Measurements from ENCODE around the gene GOSR2. TPM values are rescaled to one million over a fixed set of nuclear protein-coding genes. Genes with fewer than 3 reads are reported as not detected.

Gene GOSR2
- total and polyA plus RNA-seq, 3 donors from 2014 or later: 72.2 to 92.8 (median 92.4) TPM

DNA sequence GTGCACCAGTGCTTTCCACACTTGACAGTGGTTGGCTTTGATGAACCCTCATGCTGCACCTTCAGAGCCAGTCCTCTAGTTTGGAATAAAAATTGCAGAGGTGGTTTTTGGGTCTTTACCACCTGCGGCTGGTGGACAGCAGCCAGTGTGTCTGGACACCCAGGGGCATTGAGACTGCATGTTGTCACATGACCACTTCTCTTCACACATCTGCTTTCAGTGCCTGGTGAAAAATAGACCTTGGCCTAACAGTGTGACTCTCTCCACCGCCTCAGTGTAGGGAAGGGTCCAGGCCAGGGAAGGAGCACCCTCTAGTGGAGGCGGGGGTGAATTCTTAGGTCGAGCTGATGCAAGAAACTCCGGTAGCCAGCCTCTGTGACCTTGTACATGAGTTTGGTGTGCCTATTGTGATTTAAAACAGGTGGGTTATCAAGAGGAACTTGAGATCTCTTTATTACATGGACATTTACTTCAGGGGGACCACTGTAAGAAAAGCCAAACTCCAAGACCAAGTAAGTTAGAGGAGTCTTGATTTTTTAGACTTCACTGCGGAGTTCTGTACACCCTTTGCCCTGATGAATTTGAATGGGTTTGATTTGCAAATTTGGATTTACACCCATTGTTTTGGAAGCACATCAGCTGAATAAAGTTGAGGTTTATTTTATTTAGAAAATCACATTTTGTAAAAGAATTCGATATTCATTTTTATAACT, 17.9 kb downstream of the GOSR2 start:
- no peaks in the 10 kb centered on the region for H3K36me3 ChIP-seq (ENCODE audit: low read depth, missing control alignments)
- WGBS, 2 donors: 45 to 60% methylated on average over 6 to 7 of the region's 7 CpGs
- intact Hi-C loops (cut with DNase I; ENCODE audit: low total_unique reads): no loop called here

DNA sequence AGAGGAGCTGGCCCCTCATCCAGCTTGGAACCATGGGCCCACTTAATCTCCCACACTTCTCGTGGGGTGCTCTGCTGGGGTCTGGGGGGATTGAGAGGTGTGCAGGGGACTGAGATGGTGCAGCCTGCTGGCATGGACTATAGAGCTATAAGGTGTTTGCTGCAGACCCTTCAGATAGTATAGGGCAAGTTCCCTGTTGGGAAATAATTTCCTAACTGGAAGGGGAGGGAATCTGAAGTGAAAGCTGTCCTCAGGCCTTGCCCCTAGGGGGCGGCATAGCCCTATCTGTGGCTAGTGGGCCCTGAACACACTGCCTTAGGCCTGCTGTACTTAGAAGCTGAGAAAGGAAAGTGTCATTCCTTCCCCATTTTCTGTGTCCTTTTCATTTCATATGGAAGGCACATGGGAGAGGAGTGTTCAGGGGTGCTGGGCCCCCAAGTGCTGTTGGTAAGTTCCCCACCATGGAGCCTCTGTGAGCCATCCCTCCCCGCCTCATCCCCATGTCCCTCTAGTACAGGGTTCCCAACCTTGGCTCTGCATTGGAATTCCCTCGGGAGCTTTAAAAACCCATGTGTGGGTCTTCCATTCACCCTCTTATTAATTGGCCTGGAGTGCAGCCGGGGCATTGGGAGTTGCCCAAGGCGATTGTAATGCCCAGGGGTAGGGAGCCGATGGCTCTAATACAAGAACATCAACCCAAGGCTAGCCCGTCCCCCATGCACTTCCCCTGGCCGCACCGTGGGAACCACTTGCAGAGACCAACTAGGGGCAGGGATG, 19.7 kb downstream of the GOSR2 start:
- peak; percentile 77 for DNase-seq
- intact Hi-C loops (cut with DNase I; ENCODE audit: low total_unique reads): no loop called here
- Histone ChIP-seq H3K4me1 (peaks cover 14% of the 10 kb centered on the region), H3K4me3 (no peak overlapping the region), H3K9me3 (no peaks in the 10 kb centered on the region), H3K36me3 (ENCODE audit: low read depth, missing control alignments) (no peaks in the 10 kb centered on the region), H3K27me3 (no peaks in the 10 kb centered on the region), H3K27ac (no peak overlapping the region)
- TF ChIP-seq, protein P1, sequence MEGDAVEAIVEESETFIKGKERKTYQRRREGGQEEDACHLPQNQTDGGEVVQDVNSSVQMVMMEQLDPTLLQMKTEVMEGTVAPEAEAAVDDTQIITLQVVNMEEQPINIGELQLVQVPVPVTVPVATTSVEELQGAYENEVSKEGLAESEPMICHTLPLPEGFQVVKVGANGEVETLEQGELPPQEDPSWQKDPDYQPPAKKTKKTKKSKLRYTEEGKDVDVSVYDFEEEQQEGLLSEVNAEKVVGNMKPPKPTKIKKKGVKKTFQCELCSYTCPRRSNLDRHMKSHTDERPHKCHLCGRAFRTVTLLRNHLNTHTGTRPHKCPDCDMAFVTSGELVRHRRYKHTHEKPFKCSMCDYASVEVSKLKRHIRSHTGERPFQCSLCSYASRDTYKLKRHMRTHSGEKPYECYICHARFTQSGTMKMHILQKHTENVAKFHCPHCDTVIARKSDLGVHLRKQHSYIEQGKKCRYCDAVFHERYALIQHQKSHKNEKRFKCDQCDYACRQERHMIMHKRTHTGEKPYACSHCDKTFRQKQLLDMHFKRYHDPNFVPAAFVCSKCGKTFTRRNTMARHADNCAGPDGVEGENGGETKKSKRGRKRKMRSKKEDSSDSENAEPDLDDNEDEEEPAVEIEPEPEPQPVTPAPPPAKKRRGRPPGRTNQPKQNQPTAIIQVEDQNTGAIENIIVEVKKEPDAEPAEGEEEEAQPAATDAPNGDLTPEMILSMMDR (IDR thresholded peaks at IDR 0.05): peak; percentile 36 to 68 (median 50)
- no peak for TF ChIP-seq POLR2A (IDR thresholded peaks at IDR 0.05)
- WGBS, 2 donors: 66 to 73% methylated on average over 5 to 10 of the region's 10 CpGs

More for the DNA sequence above, 17.9 kb downstream of the GOSR2 start:
- H3K27ac ChIP-seq: no peak overlapping the region
- TF ChIP-seq, protein P1 (IDR thresholded peaks at IDR 0.05): peak; percentile 34 to 73 (median 71)
- no peak for TF ChIP-seq POLR2A (IDR thresholded peaks at IDR 0.05)
- no peaks in the 10 kb centered on the region for H3K27me3 ChIP-seq
- H3K4me3 ChIP-seq: no peak overlapping the region
- DNase-seq: peak; percentile 87
- H3K4me1 ChIP-seq: peaks cover 14% of the 10 kb centered on the region
- H3K9me3 ChIP-seq: no peaks in the 10 kb centered on the region

DNA sequence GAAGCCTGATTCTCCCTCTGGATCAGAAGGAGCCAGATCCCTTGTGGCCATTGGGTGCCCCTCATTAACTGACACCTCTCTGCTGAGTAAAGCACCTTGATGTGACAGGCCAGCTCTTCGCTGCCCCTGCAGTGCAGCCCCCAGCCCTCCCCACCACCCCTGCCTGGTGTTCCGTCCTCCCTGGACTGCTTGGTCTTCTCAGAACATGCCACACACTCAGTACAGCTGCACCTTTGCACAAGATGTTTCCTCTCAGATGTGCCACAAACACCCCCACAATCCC, 20.2 kb downstream of the GOSR2 start:
- TF ChIP-seq, protein P1 (IDR thresholded peaks at IDR 0.05): no peak
- TF ChIP-seq POLR2A (IDR thresholded peaks at IDR 0.05): no peak
- H3K4me3 ChIP-seq: no peak overlapping the region
- intact Hi-C loops (cut with DNase I; ENCODE audit: low total_unique reads): no loop called here
- H3K27ac ChIP-seq: no peak overlapping the region
- H3K9me3 ChIP-seq: no peaks in the 10 kb centered on the region
- H3K4me1 ChIP-seq: peaks cover 14% of the 10 kb centered on the region
- DNase-seq: no peak
- H3K27me3 ChIP-seq: no peaks in the 10 kb centered on the region
- no peaks in the 10 kb centered on the region for H3K36me3 ChIP-seq (ENCODE audit: low read depth, missing control alignments)
- 46 to 63% methylated on average over 2 of the region's 2 CpGs for WGBS, 2 donors

DNA sequence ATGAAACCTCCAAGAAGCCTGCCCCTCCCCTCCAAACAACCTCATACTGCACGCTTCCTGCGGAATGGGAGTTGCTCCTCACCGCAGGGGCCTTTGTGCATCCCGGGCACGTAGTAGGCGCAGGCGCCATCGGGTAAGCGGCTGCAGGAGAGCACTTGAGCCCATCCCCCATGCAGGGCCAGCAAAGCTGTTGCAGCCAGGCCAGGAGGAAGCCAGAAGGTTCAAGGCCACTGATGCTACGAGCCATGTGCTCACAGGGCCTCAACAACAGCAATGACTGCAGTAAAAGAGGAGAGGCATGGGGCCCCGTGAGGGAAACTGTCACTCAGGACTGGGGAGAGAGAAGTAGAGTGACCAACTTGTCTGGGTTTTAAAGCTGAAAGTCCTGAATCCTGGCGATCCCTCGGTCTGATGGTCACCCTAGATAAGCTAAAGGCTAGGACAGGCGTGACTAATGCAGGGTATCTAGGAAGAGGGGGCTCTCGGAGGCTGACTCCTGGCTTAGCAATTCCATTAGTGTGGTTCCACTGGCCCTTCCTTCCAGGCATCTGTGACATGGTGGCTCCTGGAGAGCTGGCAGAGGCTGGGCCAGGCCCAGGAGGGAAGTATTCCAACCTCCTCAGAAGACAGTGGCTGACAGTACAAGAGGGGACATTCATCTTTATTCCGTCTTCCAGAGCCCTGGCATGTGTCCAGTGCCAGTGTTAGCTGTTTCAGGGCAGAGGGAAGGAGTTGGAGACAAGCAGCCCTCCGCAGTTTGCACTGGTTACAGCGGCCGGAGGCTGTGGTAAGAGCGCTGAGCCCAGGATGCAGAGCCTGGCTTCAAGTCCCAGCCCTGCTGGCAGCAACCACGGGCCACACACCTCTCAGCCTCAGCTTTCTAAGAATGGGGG, 20.8 kb downstream of the GOSR2 start:
- Histone ChIP-seq H3K4me3 (no peak overlapping the region), H3K4me1 (peaks cover 14% of the 10 kb centered on the region), H3K36me3 (ENCODE audit: low read depth, missing control alignments) (no peaks in the 10 kb centered on the region), H3K27ac (no peak overlapping the region), H3K27me3 (no peaks in the 10 kb centered on the region), H3K9me3 (no peaks in the 10 kb centered on the region)
- peak; percentile 62 for DNase-seq
- 28 to 45% methylated on average over 16 to 21 of the region's 21 CpGs for WGBS, 2 donors
- TF ChIP-seq, protein P1 (IDR thresholded peaks at IDR 0.05): no peak
- TF ChIP-seq POLR2A (IDR thresholded peaks at IDR 0.05): no peak
- intact Hi-C loops (cut with DNase I; ENCODE audit: low total_unique reads): no loop called here
